Keratinocyte (primary cell): ENCODE data around the gene PCP2. TPM values are rescaled to one million over a fixed set of nuclear protein-coding genes. Genes with fewer than 3 reads are reported as not detected.

Source experiments
- DNase-seq: peaks from one replicate; pipeline ENCODE4 v3.0.0-alpha.2; 2011; ENCODE audit warnings: low read depth, missing footprints, low spot score
- FAIRE-seq: peaks from 2 replicates; lab custom pipeline; 2011; peaks lifted over from hg19 to GRCh38; lab: Jason Lieb, UNC
- H2AFZ ChIP-seq: 2 replicates; pipeline ENCODE4 v1.6.0; 2012; ENCODE audit warnings: low read length, control low read depth, inconsistent platforms; ENCODE audit not compliant: control insufficient read depth
- H3K27ac ChIP-seq: 2 replicates; pipeline ENCODE4 v1.5.1; 2011; ENCODE audit warnings: low read length; ENCODE audit not compliant: control insufficient read depth, insufficient read depth
- H3K27me3 ChIP-seq: 3 replicates; pipeline ENCODE4 v1.6.0; 2011; ENCODE audit warnings: low read length; ENCODE audit not compliant: control insufficient read depth, insufficient read depth; ENCODE audit errors: extremely low read depth
- H3K36me3 ChIP-seq, 2 experiments: 2 replicates in 1 of 2; 3 replicates in 1 of 2; pipeline ENCODE4 v1.5.1; 2011; ENCODE audit warnings: low read length in 2 of 2, mild to moderate bottlenecking in 1 of 2; ENCODE audit not compliant: control insufficient read depth in 2 of 2, insufficient read depth in 2 of 2; ENCODE audit errors: extremely low read depth in 1 of 2
- H3K4me1 ChIP-seq: 3 replicates; pipeline ENCODE4 v1.5.1; 2011; ENCODE audit warnings: low read length; ENCODE audit not compliant: control insufficient read depth, insufficient read depth; ENCODE audit errors: extremely low read depth
- H3K4me2 ChIP-seq: 3 replicates; pipeline ENCODE4 v1.6.0; 2011; ENCODE audit warnings: low read depth, low read length; ENCODE audit not compliant: control insufficient read depth, insufficient read depth; ENCODE audit errors: extremely low read depth
- H3K4me3 ChIP-seq, 3 experiments: fragments of 200-600 bp in 1 of 3; sonication (generic) in 1 of 3; 2 replicates in 2 of 3; 3 replicates in 1 of 3; pipeline ENCODE4 v1.5.1; 2011 to 2016; ENCODE audit warnings: low read length in 3 of 3, mild to moderate bottlenecking in 3 of 3, control low read depth in 2 of 3, inconsistent platforms in 1 of 3, low read depth in 1 of 3, mixed read lengths in 1 of 3, mixed run types in 1 of 3, moderate library complexity in 1 of 3; ENCODE audit not compliant: control insufficient read depth in 2 of 3, insufficient read depth in 2 of 3; ENCODE audit errors: extremely low read depth in 1 of 3
- H3K79me2 ChIP-seq: 2 replicates; pipeline ENCODE4 v1.6.0; 2012; ENCODE audit warnings: low read length; ENCODE audit not compliant: control insufficient read depth, insufficient read depth
- H3K9ac ChIP-seq: 3 replicates; pipeline ENCODE4 v1.6.0; 2011; ENCODE audit warnings: low read length; ENCODE audit not compliant: control insufficient read depth, insufficient read depth; ENCODE audit errors: extremely low read depth
- H3K9me1 ChIP-seq: 3 replicates; pipeline ENCODE4 v1.6.0; 2011; ENCODE audit warnings: low read length; ENCODE audit not compliant: control insufficient read depth, insufficient read depth; ENCODE audit errors: extremely low read depth
- H3K9me3 ChIP-seq: 2 replicates; pipeline ENCODE4 v1.5.1; 2012; ENCODE audit warnings: low read depth, low read length; ENCODE audit not compliant: control insufficient read depth
- H4K20me1 ChIP-seq: 3 replicates; pipeline ENCODE4 v1.6.0; 2011; ENCODE audit warnings: low read length; ENCODE audit not compliant: control insufficient read depth, insufficient read depth; ENCODE audit errors: extremely low read depth
- EZH2 ChIP-seq: IDR thresholded peaks from one replicate; pipeline ENCODE4 v1.6.1; 2012; ENCODE audit warnings: inconsistent platforms, mild to moderate bottlenecking, low read length, moderate library complexity
- dilution Hi-C: fragments of 300-500 bp; cut with MboI; formaldehyde crosslinking; loops from one replicate; pipeline ENCODE4 v1.7.0; 2020; ENCODE audit warnings: low sequenced_read_pairs; ENCODE audit not compliant: extremely low pct_ligation_motif_present
- polyA plus RNA-seq, 5 experiments: library from polyadenylated mRNA; depleted of rRNA in 3 of 5; stranded (reverse) in 3 of 5; stranded (forward) in 1 of 5; unstranded in 1 of 5; fragments of >200 nt; gene quantifications; 1 replicate in 1 of 5; 2 replicates in 3 of 5; 3 replicates in 1 of 5; pipeline versions ENCODE4 v1.2.1 to v1.2.3, GENCODE V29; 2011 to 2012; ENCODE audit warnings: missing spikeins in 2 of 5, low read depth in 1 of 5, low replicate concordance in 1 of 5
- TF ChIP-seq, protein P1 (sequence below), 3 experiments: IDR thresholded peaks in 1 of 3; conservative IDR thresholded peaks in 1 of 3; optimal IDR thresholded peaks in 1 of 3; 2 replicates in 2 of 3; 3 replicates in 1 of 3; pipeline versions ENCODE3 to v1.5.1; 2011; ENCODE audit warnings: low read length in 3 of 3, mild to moderate bottlenecking in 3 of 3, moderate library complexity in 2 of 3, control low read depth in 1 of 3, inconsistent platforms in 1 of 3; ENCODE audit not compliant: insufficient read depth in 2 of 3; ENCODE audit errors: extremely low read depth in 1 of 3

Gene PCP2
- polyA plus RNA-seq, 1 donor (not counting 4 experiments of a cell fraction or from before 2014, with no cell fraction given), result not detected

DNA sequence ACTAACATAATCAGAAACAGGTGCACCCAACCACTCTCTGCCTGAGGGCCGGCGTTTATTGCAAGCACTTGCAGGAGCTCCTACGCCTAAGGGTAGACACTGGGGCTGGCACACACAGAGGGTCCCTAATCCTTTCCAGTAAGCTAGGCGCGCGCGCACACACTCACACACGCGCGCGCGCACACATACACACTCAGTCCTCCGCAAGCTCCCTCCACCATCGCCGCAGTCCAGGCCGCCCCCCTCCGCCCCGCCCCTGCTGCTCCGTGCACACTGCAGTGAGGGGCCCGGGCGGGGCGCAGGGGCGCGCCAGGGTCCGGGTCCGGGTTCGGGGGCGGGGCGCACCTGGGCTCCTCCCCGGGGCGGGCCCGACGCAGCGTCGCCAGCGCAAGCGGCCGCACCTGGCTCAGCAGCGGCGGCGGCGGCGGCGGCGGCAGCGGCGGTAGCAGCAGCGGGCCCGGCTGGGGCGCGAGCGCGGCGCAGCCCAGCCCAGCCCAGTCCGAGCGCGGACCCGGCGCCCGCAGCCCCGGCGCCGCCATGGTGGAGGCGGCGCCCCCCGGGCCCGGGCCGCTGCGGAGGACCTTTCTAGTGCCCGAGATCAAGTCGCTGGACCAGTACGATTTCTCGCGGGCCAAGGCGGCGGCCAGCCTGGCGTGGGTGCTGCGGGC, 37.9 kb downstream of the PCP2 start, which contains the start of gene CAMSAP3:
CAMSAP3 (plus strand) TSS at position 398 of the 668 bp plus-strand sequence; CDS start at position 538, 140 bp downstream.
- peak within 1 kb of the TSS; percentile 73 for H3K9ac ChIP-seq
- peak within 1 kb of the TSS; percentile 56 to 70 (median 62) for H3K4me3 ChIP-seq
- peak within 1 kb of the TSS; percentile 81 for H3K4me2 ChIP-seq
- H3K79me2 ChIP-seq, result no peaks in the 10 kb centered on the region
- peak within 1 kb of the TSS; percentile 27 for H2AFZ ChIP-seq
- no peak within 1 kb of the TSS for H3K27ac ChIP-seq
- TF ChIP-seq EZH2, result no peak
- peaks cover 8% of the 10 kb centered on the region for H4K20me1 ChIP-seq
- H3K36me3 ChIP-seq, result peaks cover 0 to 2% of the 10 kb centered on the region in 2 experiments
- peaks cover 13% of the 10 kb centered on the region for H3K4me1 ChIP-seq
- H3K27me3 ChIP-seq, result no peaks in the 10 kb centered on the region
- FAIRE-seq (no peak), DNase-seq (no peak)
- H3K9me3 ChIP-seq, result no peaks in the 10 kb centered on the region
- peaks cover 4% of the 10 kb centered on the region for H3K9me1 ChIP-seq
- dilution Hi-C loops, result no loop called here

DNA sequence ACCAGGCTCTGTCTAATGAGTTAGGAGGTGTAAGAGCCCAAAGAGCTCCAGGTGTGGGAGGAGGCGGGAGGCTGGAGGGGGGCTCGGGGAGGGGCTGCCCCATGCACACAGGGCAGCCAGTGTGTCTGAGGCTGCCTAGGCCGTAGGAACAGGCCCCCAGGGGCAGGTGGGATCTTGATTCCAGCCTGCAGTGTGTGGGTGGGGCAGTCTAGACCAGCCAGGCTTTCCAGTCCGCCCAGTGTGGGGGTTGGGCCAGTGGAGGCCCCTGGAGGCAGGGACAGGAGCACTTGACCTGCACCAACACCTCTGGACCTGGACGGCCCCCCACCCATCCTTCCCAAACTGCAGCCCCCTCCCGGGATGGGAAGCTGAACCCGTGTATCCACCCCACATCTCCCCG, 43.3 kb downstream of the PCP2 start:
- H3K4me2 ChIP-seq, result no peak overlapping the region
- H3K27ac ChIP-seq, result no peak overlapping the region
- H3K79me2 ChIP-seq, result no peaks in the 10 kb centered on the region
- H3K27me3 ChIP-seq, result peaks cover 4% of the 10 kb centered on the region
- H3K4me3 ChIP-seq, result no peak overlapping the region
- no peak for FAIRE-seq
- H3K36me3 ChIP-seq, result no peaks in the 10 kb centered on the region
- no peak overlapping the region for H2AFZ ChIP-seq
- TF ChIP-seq, protein P1, sequence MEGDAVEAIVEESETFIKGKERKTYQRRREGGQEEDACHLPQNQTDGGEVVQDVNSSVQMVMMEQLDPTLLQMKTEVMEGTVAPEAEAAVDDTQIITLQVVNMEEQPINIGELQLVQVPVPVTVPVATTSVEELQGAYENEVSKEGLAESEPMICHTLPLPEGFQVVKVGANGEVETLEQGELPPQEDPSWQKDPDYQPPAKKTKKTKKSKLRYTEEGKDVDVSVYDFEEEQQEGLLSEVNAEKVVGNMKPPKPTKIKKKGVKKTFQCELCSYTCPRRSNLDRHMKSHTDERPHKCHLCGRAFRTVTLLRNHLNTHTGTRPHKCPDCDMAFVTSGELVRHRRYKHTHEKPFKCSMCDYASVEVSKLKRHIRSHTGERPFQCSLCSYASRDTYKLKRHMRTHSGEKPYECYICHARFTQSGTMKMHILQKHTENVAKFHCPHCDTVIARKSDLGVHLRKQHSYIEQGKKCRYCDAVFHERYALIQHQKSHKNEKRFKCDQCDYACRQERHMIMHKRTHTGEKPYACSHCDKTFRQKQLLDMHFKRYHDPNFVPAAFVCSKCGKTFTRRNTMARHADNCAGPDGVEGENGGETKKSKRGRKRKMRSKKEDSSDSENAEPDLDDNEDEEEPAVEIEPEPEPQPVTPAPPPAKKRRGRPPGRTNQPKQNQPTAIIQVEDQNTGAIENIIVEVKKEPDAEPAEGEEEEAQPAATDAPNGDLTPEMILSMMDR (optimal IDR thresholded peaks at IDR 0.05 in 1 of 3, IDR thresholded peaks at IDR 0.05 in 1 of 3, conservative IDR thresholded peaks at IDR 0.05 in 1 of 3; ENCODE audit: extremely low read depth in 1 of 3, insufficient read depth in 2 of 3, low read length in 3 of 3), result no peak
- no peak for TF ChIP-seq EZH2
- no peak for DNase-seq
- no peaks in the 10 kb centered on the region for H4K20me1 ChIP-seq
- peaks cover 9% of the 10 kb centered on the region for H3K4me1 ChIP-seq
- no peaks in the 10 kb centered on the region for H3K9me1 ChIP-seq
- no peaks in the 10 kb centered on the region for H3K9me3 ChIP-seq
- no peak overlapping the region for H3K9ac ChIP-seq
- dilution Hi-C loops, result no loop called here
